Endothelial cell (in vitro differentiated cells): ENCODE data around the gene GPR26. TPM values are rescaled to one million over a fixed set of nuclear protein-coding genes. Genes with fewer than 3 reads are reported as not detected.

Source experiments
- DNase-seq: peaks from one replicate; pipeline ENCODE4 v3.0.0; 2021; ENCODE audit warnings: low spot score
- H3K27ac Mint-ChIP-seq: one replicate; pipeline ENCODE4 v1.8.0; 2021; ENCODE audit warnings: mixed read lengths, inconsistent platforms; ENCODE audit not compliant: unreplicated experiment
- H3K27me3 Mint-ChIP-seq: one replicate; pipeline ENCODE4 v1.8.0; 2021; ENCODE audit warnings: mild to moderate bottlenecking, moderate library complexity, mixed read lengths, inconsistent platforms; ENCODE audit not compliant: unreplicated experiment
- H3K36me3 Mint-ChIP-seq: one replicate; pipeline ENCODE4 v1.8.0; 2021; ENCODE audit warnings: mild to moderate bottlenecking, low read depth, mixed read lengths, inconsistent platforms; ENCODE audit not compliant: unreplicated experiment
- H3K4me1 Mint-ChIP-seq: one replicate; pipeline ENCODE4 v1.8.0; 2021; ENCODE audit warnings: mild to moderate bottlenecking, mixed read lengths, inconsistent platforms; ENCODE audit not compliant: unreplicated experiment
- H3K4me3 Mint-ChIP-seq: one replicate; pipeline ENCODE4 v1.8.0; 2021; ENCODE audit warnings: mild to moderate bottlenecking, mixed read lengths, inconsistent platforms; ENCODE audit not compliant: unreplicated experiment
- H3K9me3 Mint-ChIP-seq: one replicate; pipeline ENCODE4 v1.8.0; 2021; ENCODE audit warnings: mixed read lengths, inconsistent platforms; ENCODE audit not compliant: unreplicated experiment
- total RNA-seq: library from RNA; stranded (reverse); fragmentation: NEBNext Ultra II Directional; extraction: Animal tissue kit (Norgen Biotek cat#: 25700); gene quantifications from one replicate; pipeline ENCODE4 v1.2.1, GENCODE V29; 2021; ENCODE audit not compliant: unreplicated experiment
- TF ChIP-seq, protein P1 (sequence below): fragments of 200-600 bp; sonication (generic); IDR thresholded peaks from one replicate; pipeline ENCODE4 v1.5.0; 2021; ENCODE audit warnings: antibody characterized with exemption; ENCODE audit not compliant: unreplicated experiment

Gene GPR26
- total RNA-seq, 1 donor from 2014 or later = 0.05 TPM

DNA sequence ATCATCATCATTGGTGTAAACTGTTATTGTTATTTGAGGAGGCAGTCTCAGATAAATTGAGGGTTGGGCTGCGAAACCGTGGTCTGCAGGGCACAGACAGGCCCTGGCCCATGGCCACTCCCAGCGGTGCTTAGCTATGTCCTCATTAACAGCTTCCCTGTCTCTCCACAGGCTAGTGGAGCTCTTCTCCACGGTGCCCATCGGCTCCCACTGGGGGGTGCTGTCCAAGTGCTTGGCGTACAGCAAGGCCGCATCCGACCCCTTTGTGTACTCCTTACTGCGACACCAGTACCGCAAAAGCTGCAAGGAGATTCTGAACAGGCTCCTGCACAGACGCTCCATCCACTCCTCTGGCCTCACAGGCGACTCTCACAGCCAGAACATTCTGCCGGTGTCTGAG, 21.6 kb downstream of the GPR26 start:
- H3K27ac Mint-ChIP-seq = no peak overlapping the region
- H3K27me3 Mint-ChIP-seq = no peaks in the 10 kb centered on the region
- no peak overlapping the region for H3K4me3 Mint-ChIP-seq
- no peaks in the 10 kb centered on the region for H3K36me3 Mint-ChIP-seq
- TF ChIP-seq, protein P1, sequence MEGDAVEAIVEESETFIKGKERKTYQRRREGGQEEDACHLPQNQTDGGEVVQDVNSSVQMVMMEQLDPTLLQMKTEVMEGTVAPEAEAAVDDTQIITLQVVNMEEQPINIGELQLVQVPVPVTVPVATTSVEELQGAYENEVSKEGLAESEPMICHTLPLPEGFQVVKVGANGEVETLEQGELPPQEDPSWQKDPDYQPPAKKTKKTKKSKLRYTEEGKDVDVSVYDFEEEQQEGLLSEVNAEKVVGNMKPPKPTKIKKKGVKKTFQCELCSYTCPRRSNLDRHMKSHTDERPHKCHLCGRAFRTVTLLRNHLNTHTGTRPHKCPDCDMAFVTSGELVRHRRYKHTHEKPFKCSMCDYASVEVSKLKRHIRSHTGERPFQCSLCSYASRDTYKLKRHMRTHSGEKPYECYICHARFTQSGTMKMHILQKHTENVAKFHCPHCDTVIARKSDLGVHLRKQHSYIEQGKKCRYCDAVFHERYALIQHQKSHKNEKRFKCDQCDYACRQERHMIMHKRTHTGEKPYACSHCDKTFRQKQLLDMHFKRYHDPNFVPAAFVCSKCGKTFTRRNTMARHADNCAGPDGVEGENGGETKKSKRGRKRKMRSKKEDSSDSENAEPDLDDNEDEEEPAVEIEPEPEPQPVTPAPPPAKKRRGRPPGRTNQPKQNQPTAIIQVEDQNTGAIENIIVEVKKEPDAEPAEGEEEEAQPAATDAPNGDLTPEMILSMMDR = no peak
- H3K4me1 Mint-ChIP-seq = peaks cover 11% of the 10 kb centered on the region
- DNase-seq = no peak
- no peaks in the 10 kb centered on the region for H3K9me3 Mint-ChIP-seq

DNA sequence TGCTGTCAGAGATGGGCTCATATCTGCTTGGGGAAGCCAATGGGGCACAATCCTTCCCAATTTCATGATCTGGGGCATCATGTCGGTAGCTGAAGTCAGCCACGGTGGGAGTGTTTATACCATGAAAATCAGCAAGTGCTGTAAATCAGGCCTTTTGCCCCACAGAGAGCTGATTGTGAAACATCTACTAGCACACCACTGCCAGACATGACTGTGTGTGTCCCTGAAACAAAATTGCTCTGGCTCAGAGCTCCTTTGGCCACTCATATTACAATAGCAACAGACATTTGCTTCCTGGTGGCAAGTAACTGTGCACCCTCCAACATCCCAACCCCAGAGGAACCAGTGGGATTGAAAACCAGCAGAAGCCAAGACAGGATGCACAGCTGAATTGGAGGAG, 23.7 kb downstream of the GPR26 start:
- H3K4me1 Mint-ChIP-seq = peaks cover 11% of the 10 kb centered on the region
- no peak overlapping the region for H3K4me3 Mint-ChIP-seq
- TF ChIP-seq, protein P1 = no peak
- H3K27ac Mint-ChIP-seq = no peak overlapping the region
- peaks cover 7% of the 10 kb centered on the region for H3K27me3 Mint-ChIP-seq
- H3K9me3 Mint-ChIP-seq = no peaks in the 10 kb centered on the region
- H3K36me3 Mint-ChIP-seq = no peaks in the 10 kb centered on the region
- DNase-seq = no peak

DNA sequence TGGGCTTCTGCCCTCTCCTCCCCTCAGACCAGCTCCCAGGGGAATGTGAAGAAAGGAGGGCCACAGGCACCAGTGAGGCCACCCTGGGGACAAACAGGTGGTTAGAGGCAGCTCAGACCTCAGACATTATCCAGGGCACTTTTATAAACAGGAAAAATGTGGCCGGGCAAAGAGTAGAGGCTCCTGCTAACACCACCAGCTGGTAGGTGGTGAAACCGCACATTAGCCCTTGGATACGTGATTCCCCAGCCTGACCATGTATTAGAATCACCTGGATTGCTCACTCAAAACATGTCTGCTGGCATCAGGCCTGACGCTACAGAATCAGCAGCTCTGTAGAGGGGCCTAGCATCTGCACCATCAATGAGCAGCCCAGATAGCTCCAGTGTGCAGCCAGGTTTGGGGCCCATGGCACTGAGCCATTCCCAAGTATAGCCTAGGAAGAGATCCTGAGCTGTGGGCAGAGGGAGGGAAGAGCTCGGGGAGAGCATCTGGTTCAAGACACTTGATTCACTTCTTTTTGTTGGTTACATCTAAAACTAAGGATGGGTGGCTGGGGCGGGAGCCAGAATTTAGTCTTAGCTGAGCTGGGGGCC, 37.1 kb downstream of the GPR26 start:
- Mint-ChIP-seq H3K27me3 (peaks cover 3% of the 10 kb centered on the region), H3K36me3 (no peaks in the 10 kb centered on the region)

DNA sequence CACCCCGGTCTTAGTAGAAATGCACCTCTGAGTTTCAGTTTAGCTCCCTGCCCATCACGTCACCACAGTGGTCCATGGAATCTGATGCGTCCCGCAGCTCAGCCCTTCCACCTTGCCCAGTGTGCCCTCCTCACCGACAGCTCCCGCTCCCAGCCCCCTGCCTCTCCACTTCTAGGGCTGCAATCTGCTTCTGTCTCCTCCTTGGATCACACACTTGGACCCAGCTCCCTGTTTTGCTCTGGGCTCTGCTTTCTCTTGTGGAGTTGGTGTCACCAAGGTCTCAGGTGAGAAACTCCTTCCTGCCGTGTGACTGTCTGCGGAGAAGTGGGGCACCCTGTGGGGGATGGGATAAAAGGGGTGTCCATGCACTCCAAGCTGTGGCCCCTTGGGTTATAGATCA, 37.9 kb downstream of the GPR26 start:
- peaks cover 6% of the 10 kb centered on the region for H3K27me3 Mint-ChIP-seq
- H3K9me3 Mint-ChIP-seq = no peaks in the 10 kb centered on the region
- H3K36me3 Mint-ChIP-seq = no peaks in the 10 kb centered on the region
- no peak overlapping the region for H3K4me3 Mint-ChIP-seq
- H3K4me1 Mint-ChIP-seq = no peaks in the 10 kb centered on the region
- no peak for DNase-seq
- no peak overlapping the region for H3K27ac Mint-ChIP-seq
- TF ChIP-seq, protein P1 = no peak

More for the DNA sequence above, 37.1 kb downstream of the GPR26 start:
- Mint-ChIP-seq H3K4me3 (no peak overlapping the region), H3K4me1 (no peaks in the 10 kb centered on the region), H3K27ac (no peak overlapping the region), H3K9me3 (no peaks in the 10 kb centered on the region)
- TF ChIP-seq, protein P1 = no peak
- DNase-seq = no peak

DNA sequence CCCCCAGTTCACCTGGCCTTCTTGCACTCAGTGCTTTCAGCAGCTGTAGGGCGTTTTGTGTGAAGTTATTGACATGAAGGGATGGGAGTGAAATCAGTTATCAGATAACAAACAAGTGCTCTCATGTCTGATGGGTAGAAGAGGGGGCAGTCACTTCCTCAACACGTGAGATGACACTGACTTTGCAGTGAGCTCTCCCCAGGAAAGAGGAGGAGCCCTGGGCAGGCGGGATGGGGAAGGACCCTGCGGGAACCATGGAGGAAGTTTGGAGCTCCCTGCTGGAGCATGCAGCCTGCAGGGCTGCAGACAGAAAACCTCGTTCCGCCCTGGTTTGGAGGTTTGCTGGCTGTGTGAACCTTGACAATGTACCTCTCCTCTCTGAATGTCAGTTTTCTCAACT, 38.7 kb downstream of the GPR26 start:
- Mint-ChIP-seq H3K27me3 (peaks cover 6% of the 10 kb centered on the region), H3K4me3 (no peak overlapping the region), H3K4me1 (no peaks in the 10 kb centered on the region), H3K9me3 (no peaks in the 10 kb centered on the region), H3K27ac (no peak overlapping the region), H3K36me3 (no peaks in the 10 kb centered on the region)
- TF ChIP-seq, protein P1 = no peak
- DNase-seq = no peak
